Osteocyte (in vitro differentiated cells): ENCODE data around the gene ANKH. TPM values are rescaled to one million over a fixed set of nuclear protein-coding genes. Genes with fewer than 3 reads are reported as not detected.
A peak's percentile ranks its signal among the peaks of the same experiment; 100 is the strongest.

Experiments
- DNase-seq: peaks from one replicate; pipeline ENCODE4 v3.0.0; 2021; ENCODE audit warnings: mixed read lengths; ENCODE audit not compliant: unreplicated experiment; ENCODE audit errors: extremely low spot score
- H3K27ac Mint-ChIP-seq: one replicate; pipeline ENCODE4 v1.8.0; 2021; ENCODE audit warnings: mild to moderate bottlenecking, mixed read lengths; ENCODE audit not compliant: unreplicated experiment
- H3K27me3 Mint-ChIP-seq: one replicate; pipeline ENCODE4 v1.8.0; 2021; ENCODE audit warnings: mixed read lengths; ENCODE audit not compliant: unreplicated experiment
- H3K36me3 Mint-ChIP-seq: one replicate; pipeline ENCODE4 v1.8.0; 2021; ENCODE audit warnings: mixed read lengths; ENCODE audit not compliant: unreplicated experiment
- H3K4me1 Mint-ChIP-seq: one replicate; pipeline ENCODE4 v1.8.0; 2021; ENCODE audit warnings: mixed read lengths; ENCODE audit not compliant: unreplicated experiment
- H3K4me3 Mint-ChIP-seq: one replicate; pipeline ENCODE4 v1.8.0; 2021; ENCODE audit warnings: mild to moderate bottlenecking, moderate library complexity, mixed read lengths; ENCODE audit not compliant: unreplicated experiment
- H3K9me3 Mint-ChIP-seq: one replicate; pipeline ENCODE4 v1.8.0; 2021; ENCODE audit warnings: mixed read lengths; ENCODE audit not compliant: unreplicated experiment
- CTCF ChIP-seq: fragments of 200-600 bp; sonication (generic); IDR thresholded peaks from 2 replicates; pipeline ENCODE4 v1.5.0; 2021; ENCODE audit warnings: antibody characterized with exemption, mild to moderate bottlenecking, moderate library complexity
- total RNA-seq: library from RNA; stranded (reverse); gene quantifications from 2 replicates; pipeline ENCODE4 v1.2.1, GENCODE V29; 2021

Gene ANKH
- total RNA-seq, 1 donor from 2014 or later: 50.8 TPM

- Mint-ChIP-seq H3K9me3 (no peaks in the 10 kb centered on the region), H3K4me1 (peaks cover 23% of the 10 kb centered on the region), H3K27me3 (peaks cover 39% of the 10 kb centered on the region), H3K36me3 (no peaks in the 10 kb centered on the region), H3K27ac (peak overlapping the region; percentile 47), H3K4me3 (peak overlapping the region; percentile 70)
- DNase-seq: peak; percentile 86
- TF ChIP-seq CTCF: peak; percentile 42
Measured at GRCh38 chr5:14872070-14872989, 752 bp upstream of the ANKH start.

GRCh38 chr5:14870337-14871213 is 1.0 kb downstream of the ANKH start:
- Mint-ChIP-seq H3K4me3 (peak overlapping the region; percentile 74), H3K9me3 (no peaks in the 10 kb centered on the region), H3K36me3 (no peaks in the 10 kb centered on the region), H3K4me1 (peaks cover 23% of the 10 kb centered on the region), H3K27me3 (peaks cover 23% of the 10 kb centered on the region), H3K27ac (no peak overlapping the region)
- no peak for DNase-seq
- TF ChIP-seq CTCF: no peak

GRCh38 chr5:14869668-14870164 is 1.9 kb downstream of the ANKH start:
- Mint-ChIP-seq H3K9me3 (no peaks in the 10 kb centered on the region), H3K27ac (no peak overlapping the region), H3K4me3 (peak overlapping the region; percentile 74), H3K4me1 (peaks cover 23% of the 10 kb centered on the region), H3K36me3 (no peaks in the 10 kb centered on the region), H3K27me3 (peaks cover 21% of the 10 kb centered on the region)
- no peak for TF ChIP-seq CTCF
- no peak for DNase-seq

- DNase-seq: no peak
- peak overlapping the region; percentile 74 for H3K4me3 Mint-ChIP-seq
- no peak overlapping the region for H3K27ac Mint-ChIP-seq
Measured at GRCh38 chr5:14869233-14869632, 2.3 kb downstream of the ANKH start.

More at GRCh38 chr5:14869233-14869632, 2.3 kb downstream of the ANKH start:
- Mint-ChIP-seq H3K9me3 (no peaks in the 10 kb centered on the region), H3K4me1 (peaks cover 24% of the 10 kb centered on the region), H3K27me3 (peaks cover 21% of the 10 kb centered on the region), H3K36me3 (no peaks in the 10 kb centered on the region)
- TF ChIP-seq CTCF: no peak
